Daoy (cell line): ENCODE data around the gene TARM1. TPM values are rescaled to one million over a fixed set of nuclear protein-coding genes. Genes with fewer than 3 reads are reported as not detected.
A peak's percentile ranks its signal among the peaks of the same experiment; 100 is the strongest.

Experiments used
- DNase-seq: peaks from one replicate; pipeline ENCODE4 v3.0.0-alpha.2; 2015; ENCODE audit warnings: low read depth
- total RNA-seq: library from RNA; depleted of rRNA; stranded (reverse); fragments of >200 nt; shearing (Covaris generic); gene quantifications from 2 replicates; pipeline ENCODE4 v1.2.3, GENCODE V29; 2014; rRNA removed

TARM1 gene
- total RNA-seq, 1 experiment from 2014 or later, result not detected

DNA sequence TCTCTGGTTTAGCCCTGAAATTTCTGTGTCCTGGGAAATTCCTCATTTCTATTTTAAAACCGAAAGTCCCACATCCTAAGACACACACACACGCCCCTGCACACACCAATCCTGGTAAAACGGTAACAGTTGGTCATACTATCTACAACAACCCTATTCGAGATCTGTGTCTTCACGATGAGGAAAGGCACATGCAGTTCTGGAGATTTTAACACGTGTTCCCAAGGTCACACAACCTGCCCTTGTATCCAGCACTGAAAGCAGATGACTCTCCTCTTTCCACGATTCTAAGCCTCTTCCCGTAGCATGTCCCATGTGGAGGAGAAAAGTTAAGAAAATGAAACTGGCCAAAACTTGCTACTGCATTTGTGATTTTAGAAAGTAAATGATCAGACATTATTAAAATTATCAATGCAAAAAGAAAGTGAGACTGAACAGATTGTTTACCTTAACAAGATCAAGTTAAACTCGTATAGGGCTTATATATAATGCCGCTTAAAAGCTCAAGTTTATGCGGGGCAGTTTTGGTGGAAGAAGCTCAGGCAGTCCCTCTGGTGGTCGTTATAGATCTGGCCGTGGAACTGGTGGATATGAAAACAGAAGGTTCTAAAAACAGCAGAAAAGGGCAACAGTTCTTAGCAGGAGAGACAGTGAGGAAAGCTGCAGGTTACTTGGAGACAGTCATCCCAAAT lies 50.1 kb downstream of the TARM1 start:
- DNase-seq, result peak; percentile 49

GRCh38 chr19:54029930-54030490 lies 51.2 kb downstream of the TARM1 start:
- peak; percentile 80 for DNase-seq

GRCh38 chr19:54029301-54029700 lies 51.9 kb downstream of the TARM1 start:
- no peak for DNase-seq

DNA sequence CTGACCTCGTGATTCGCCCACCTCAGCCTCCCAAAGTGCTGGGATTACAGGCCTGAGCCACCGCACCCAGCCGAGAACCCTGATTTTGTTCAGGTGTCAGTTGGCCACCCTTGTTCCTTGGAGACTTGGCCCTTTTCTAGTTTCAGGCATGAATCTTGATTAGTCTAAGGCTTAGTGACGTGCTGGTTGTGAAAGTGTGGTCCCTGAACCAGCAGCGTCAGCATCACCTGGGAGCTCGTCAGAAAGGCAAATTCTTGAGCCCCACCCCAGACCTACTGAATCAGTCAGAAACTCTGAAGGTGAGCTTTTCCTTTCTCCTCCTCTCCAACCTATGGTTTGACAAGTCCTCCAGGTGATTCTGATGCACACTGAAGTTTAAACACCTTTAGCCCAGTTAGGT lies 54.5 kb downstream of the TARM1 start:
- DNase-seq, result no peak

GRCh38 chr19:54024660-54025059 lies 56.5 kb downstream of the TARM1 start:
- peak; percentile 56 for DNase-seq

DNA sequence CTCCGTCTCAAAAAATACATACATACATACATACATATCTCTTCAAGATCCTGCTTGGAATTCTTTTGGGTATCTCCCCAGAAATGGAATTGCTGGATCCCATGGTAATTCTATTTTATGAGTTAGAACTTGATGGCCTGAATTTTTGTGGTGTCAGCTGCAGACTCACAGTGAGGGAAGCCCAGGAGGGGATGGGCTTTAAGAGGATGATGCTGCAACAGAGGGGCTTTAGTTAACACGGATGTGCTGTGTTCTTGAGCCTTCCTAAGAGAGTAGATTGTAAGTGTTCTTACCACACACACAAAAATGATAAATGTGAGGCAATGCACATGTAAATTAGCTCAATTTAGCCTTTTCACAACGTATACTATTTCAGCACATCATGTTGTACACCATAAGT lies 58.0 kb downstream of the TARM1 start:
- DNase-seq, result peak; percentile 21

DNA sequence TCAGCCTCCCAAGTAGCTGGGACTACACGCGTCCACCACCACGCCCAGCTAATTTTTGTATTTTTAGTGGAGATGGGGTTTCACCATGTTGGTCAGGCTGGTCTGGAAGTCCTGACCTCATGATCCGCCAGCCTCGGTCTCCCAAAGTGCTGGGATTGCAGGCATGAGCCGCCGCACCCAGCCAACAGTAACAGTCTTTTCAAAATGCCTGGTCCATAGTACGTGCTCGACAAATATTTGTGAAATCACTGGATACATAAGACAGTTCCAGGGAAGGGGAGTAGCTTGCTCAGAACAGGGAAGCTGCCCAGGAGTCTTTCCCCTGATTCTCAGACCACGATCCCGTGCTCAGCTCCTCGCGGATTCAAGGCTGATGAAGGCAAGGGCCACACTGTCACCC lies 59.2 kb downstream of the TARM1 start:
- no peak for DNase-seq

GRCh38 chr19:54021363-54021762 lies 59.8 kb downstream of the TARM1 start:
- DNase-seq, result no peak

Other genes with a start within 250 kb of the TARM1 start
- gene MYADM, start 213.5 kb downstream of the TARM1 start, total RNA-seq, result 11.2 and 19.0 TPM in 2 replicates
- gene PRKCG, start 199.2 kb downstream of the TARM1 start, total RNA-seq, result not detected in 2 replicates
- gene CACNG7, start 172.1 kb downstream of the TARM1 start, total RNA-seq, result 0.29 and 0.54 TPM in 2 replicates
- 0.48 and 2.9 TPM in 2 replicates for gene CACNG8, start 118.4 kb downstream of the TARM1 start, total RNA-seq
- 1.0 and 9.3 TPM in 2 replicates for gene CACNG6, start 89.7 kb downstream of the TARM1 start, total RNA-seq
- not detected in 2 replicates for gene VSTM1, start 17.5 kb downstream of the TARM1 start, total RNA-seq
- gene OSCAR, start 19.4 kb upstream of the TARM1 start, total RNA-seq, result 0.27 and 0.74 TPM in 2 replicates
- 17.4 and 34.1 TPM in 2 replicates for gene NDUFA3, start 21.5 kb upstream of the TARM1 start, total RNA-seq
- 60.2 and 101 TPM in 2 replicates for gene TFPT, start 34.3 kb upstream of the TARM1 start, total RNA-seq
- 78.8 and 92.3 TPM in 2 replicates for gene PRPF31, start 34.4 kb upstream of the TARM1 start, total RNA-seq
- gene CNOT3, start 56.4 kb upstream of the TARM1 start, total RNA-seq, result 10.9 and 14.0 TPM in 2 replicates
- 15.6 and 21.3 TPM in 2 replicates for gene LENG1, start 78.4 kb upstream of the TARM1 start, total RNA-seq
- gene TMC4, start 91.8 kb upstream of the TARM1 start, total RNA-seq, result 0.06 TPM in 1 of 2 replicates, not detected in the other
- gene MBOAT7, start 108.2 kb upstream of the TARM1 start, total RNA-seq, result 74.9 and 89.3 TPM in 2 replicates
- gene TSEN34, start 109.9 kb upstream of the TARM1 start, total RNA-seq, result 88.1 and 141 TPM in 2 replicates
- 2,362 and 2,452 TPM in 2 replicates for gene RPS9, start 119.5 kb upstream of the TARM1 start, total RNA-seq
- not detected in 2 replicates for gene LILRB3, start 141.6 kb upstream of the TARM1 start, total RNA-seq
- not detected in 2 replicates for gene LILRA6, start 161.4 kb upstream of the TARM1 start, total RNA-seq
- not detected in 2 replicates for gene LILRB5, start 175.9 kb upstream of the TARM1 start, total RNA-seq
- not detected in 2 replicates for gene LILRB2, start 199.7 kb upstream of the TARM1 start, total RNA-seq
- not detected in 2 replicates for gene LILRA5, start 231.8 kb upstream of the TARM1 start, total RNA-seq